Measurements from ENCODE around the gene PRSS33. TPM values are rescaled to one million over a fixed set of nuclear protein-coding genes. Genes with fewer than 3 reads are reported as not detected.

The PRSS33 gene
- total RNA-seq, 4 donors from 2014 or later: not detected

DNA sequence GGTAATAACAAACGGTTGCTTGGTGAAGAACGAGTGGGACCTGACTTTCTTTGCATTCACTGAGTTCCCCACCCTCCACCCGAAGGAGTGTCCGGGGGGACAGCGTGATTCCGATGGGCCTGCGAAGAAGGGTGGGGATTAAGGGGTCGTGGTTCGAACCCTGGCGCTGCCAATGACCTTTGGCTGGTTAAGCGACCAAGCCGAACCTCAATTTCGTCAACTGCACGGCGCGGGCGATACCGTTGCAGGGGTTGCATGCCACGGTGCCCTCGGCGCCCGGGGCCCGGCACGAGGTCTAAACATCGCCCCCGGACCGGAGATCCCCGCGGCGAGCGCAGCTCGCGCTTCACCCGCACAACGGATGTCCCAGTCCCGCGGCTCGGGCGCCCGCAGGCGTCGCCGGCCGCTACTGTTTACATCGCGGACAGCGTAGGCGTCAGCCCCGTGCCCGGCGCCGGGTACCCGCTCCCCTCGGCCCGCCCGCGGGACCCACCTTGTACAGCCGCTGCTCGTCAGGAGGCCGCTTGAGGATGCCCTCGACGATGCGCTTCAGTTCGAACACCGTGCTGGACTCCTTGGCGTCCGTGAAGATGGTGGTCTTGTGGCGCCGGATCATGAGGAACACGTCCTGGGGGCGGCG, 10.7 kb downstream of the PRSS33 start:
- DNase-seq (ENCODE audit: low spot score in 2 of 2): no peak
- intact Hi-C loops (cut with DNase I; ENCODE audit: low total_unique reads): no loop called here

GRCh38 chr16:2775765-2776499, 11.4 kb downstream of the PRSS33 start:
- TF ChIP-seq CTCF (IDR thresholded peaks at IDR 0.05) (no peak), POLR2A (IDR thresholded peaks at IDR 0.05) (no peak)
- 40 to 41% methylated on average over 11 of the region's 11 CpGs for WGBS, 2 donors
- intact Hi-C loops (cut with DNase I; ENCODE audit: low total_unique reads): no loop called here
- H3K4me3 ChIP-seq (ENCODE audit: low read depth, poor library complexity, severe bottlenecking): peak overlapping the region; percentile 85
- DNase-seq (ENCODE audit: low spot score in 2 of 2): no peak

More for the DNA sequence above, 10.7 kb downstream of the PRSS33 start:
- H3K4me3 ChIP-seq (ENCODE audit: low read depth, poor library complexity, severe bottlenecking): peak overlapping the region; percentile 85
- TF ChIP-seq CTCF (IDR thresholded peaks at IDR 0.05) (no peak), POLR2A (IDR thresholded peaks at IDR 0.05) (no peak)
- 0 to 1% methylated on average over 21 to 24 of the region's 72 CpGs for WGBS, 2 donors

DNA sequence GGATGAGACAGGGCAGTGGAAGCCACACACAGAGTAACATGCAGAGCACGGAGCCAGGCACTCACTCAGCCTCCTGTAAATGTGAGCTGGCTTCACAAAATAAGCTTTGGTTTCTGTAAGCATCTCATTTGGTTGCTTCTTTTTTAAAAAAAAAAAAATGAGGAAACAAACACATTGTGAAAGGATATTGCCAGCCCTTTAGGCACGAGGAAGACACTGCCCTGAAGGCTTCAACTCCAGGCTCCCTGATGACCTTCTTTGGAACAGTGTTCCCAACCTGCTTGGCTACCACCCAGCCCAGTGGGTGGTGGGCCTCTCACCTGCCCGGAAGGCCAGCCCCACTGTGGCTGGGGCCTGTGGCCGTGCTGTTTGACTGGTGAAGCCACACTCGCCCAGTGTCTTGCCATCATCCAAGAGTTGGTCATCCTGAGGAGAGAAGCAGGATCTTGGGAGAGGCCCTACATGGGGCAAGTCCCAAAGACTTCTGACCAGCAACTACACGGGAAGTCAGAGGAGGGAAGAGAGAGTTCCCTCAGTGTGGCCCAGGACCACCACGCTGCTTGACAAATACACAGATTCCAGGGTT, 12.1 kb downstream of the PRSS33 start:
- 62 to 66% methylated on average over 4 to 6 of the region's 7 CpGs for WGBS, 2 donors
- no peak for DNase-seq (ENCODE audit: low spot score in 2 of 2)
- intact Hi-C loops (cut with DNase I; ENCODE audit: low total_unique reads): no loop called here
- TF ChIP-seq CTCF (IDR thresholded peaks at IDR 0.05) (no peak), POLR2A (IDR thresholded peaks at IDR 0.05) (no peak)
- H3K4me3 ChIP-seq (ENCODE audit: low read depth, poor library complexity, severe bottlenecking): no peak overlapping the region

DNA sequence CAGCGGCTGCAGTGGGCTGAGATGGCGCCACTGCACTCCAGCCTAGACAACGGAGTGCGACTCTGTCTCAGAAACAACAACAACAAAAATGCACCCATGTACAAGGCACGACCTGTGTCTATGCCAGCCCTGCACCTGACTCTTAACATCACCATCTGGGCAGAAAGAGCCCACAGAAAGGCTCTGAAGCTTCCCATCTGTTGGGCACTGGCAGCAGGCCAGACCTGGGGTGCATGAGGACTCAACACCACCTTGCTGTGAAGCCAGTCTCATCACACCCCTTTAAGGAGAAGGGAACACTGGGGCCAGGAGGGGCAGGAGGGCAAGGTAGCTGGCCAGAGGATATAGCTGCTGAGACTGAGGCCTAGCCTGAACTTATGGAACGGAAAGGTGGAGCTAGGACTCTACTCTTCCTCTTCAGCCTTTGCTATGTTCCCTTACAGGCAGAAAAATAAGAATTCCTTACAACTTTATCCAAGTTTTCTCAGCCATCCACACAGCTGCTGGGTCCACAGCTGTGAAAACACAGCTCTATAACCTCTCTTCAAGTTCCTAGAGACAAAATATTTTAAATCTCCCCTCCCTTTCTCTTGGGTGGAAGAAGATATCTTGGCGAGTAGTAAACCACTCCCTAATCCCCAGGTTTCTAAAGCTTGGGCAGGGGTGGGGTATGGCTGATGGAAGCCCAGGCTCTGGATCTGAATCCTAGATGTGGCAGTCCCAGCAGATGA, 13.0 kb downstream of the PRSS33 start:
- TF ChIP-seq POLR2A (IDR thresholded peaks at IDR 0.05) (no peak), CTCF (IDR thresholded peaks at IDR 0.05) (no peak)
- DNase-seq (ENCODE audit: low spot score in 2 of 2): no peak
- H3K4me3 ChIP-seq (ENCODE audit: low read depth, poor library complexity, severe bottlenecking): no peak overlapping the region
- intact Hi-C loops (cut with DNase I; ENCODE audit: low total_unique reads): no loop called here
- 69 to 72% methylated on average over 7 of the region's 7 CpGs for WGBS, 2 donors

GRCh38 chr16:2773188-2773968, 14.0 kb downstream of the PRSS33 start:
- DNase-seq (ENCODE audit: low spot score in 2 of 2): no peak
- no peak overlapping the region for H3K4me3 ChIP-seq (ENCODE audit: low read depth, poor library complexity, severe bottlenecking)
- TF ChIP-seq CTCF (IDR thresholded peaks at IDR 0.05) (no peak), POLR2A (IDR thresholded peaks at IDR 0.05) (no peak)
- 76 to 82% methylated on average over 12 of the region's 12 CpGs for WGBS, 2 donors
- intact Hi-C loops (cut with DNase I; ENCODE audit: low total_unique reads): no loop called here
